ENCODE results near the gene BBS4.
A peak's percentile ranks its signal among the peaks of the same experiment; 100 is the strongest.

Gene BBS4

DNA sequence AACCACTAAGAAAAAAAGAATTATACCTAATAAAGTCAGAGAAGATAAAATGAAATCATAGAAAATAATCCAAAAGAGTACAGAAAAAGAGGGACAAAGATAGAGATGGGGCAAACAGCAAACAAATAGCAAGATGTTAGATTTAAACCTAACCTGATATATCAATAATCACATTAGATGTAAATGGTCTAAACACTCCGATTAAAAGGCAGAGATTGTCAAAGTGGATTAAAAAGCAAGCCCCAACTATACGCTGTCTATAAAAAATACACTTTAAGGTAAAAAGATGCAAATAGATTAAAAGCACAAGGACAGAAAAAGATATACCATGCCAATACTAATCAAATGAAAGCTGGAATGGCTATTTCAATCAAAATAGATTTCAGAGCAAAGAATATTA, 80.8 kb downstream of the BBS4 start:
- DNase-seq: no peak

DNA sequence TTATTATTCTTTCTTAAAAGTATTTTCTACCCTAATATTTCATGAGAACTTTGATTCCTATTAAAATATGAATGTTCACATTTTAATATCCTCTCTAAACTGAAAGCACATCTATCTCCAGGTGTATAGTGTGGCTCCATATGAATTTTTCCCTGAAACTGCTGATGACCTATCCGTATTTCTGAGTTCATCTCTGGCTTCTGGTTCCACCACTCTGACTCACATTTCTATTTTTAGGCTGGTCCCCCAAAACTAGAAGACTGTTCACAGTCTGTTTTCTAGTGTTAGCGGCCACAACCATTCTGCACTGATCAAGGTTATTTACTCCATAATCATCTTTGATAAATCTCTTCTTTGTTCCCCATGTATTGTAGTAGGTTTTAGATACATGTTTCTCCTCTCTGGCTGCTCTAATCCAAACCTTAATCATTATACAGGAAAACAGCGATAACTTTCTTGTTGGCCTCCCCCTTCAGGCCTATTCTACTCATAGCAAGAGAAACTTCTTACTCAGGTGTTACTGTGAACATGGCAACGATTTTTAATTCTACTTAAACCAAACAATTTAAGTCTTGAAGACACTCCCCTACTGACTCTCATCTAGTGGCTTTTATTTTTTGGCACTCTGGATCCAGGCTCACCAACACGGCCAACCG, 84.8 kb downstream of the BBS4 start:
- DNase-seq: peak; percentile 57

- DNase-seq: no peak
Measured at GRCh38 chr15:72771329-72771725, 85.3 kb downstream of the BBS4 start.

GRCh38 chr15:72774696-72775383, 88.8 kb downstream of the BBS4 start:
- DNase-seq: no peak

DNA sequence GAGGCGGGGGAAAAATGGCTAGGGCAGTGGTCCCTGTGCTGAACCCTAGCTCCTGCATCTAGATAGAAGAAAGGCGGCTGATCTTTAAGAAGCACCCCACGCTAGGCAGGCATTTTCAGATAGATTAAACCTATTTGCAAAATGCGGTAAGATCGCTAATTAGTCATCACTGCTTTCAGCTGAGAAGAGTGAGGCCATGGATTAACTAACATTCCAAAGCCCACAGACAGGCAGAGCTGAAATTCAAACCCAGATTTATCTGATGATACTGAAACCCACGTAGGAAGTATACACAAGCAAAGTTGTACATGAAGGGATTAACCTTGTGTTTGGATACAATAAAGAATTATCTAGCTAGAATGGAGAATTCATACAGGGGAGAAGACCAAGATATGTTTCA, 92.8 kb downstream of the BBS4 start:
- no peak for DNase-seq

GRCh38 chr15:72781631-72782030, 95.6 kb downstream of the BBS4 start:
- no peak for DNase-seq

- DNase-seq: no peak
Measured at GRCh38 chr15:72782274-72783003, 96.4 kb downstream of the BBS4 start.

DNA sequence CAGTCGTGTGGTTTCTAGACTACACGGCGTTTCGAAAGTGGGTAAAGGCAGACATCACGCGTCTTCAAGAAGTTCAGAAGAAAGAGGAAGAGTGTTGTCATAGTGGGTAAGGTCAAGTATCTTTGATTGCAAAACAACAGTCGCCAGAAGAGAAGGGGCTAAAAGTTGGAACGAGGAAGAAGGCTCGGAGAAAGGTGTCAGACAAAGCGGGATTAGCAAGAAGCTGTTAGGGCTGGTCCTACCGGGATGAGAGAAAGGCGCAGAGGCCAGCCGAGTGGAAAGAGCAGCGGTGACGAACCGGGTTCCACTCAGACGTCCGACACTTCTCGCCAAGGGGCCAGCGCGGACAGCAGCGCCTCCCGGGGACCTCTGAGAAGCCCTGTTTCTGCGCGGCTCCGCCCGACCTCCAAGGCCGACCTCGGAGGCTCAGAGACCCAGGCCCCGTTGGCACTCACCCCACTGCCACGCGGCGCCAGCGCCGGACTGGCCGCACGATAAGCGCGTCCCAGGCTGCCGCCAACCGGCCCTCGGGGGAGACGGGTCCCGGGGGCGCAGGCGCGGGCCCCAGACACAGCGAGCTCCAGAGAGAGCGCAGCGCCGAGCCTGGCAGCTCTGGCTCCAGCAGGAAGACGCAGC, 97.1 kb downstream of the BBS4 start:
- DNase-seq: peak; percentile 61

DNA sequence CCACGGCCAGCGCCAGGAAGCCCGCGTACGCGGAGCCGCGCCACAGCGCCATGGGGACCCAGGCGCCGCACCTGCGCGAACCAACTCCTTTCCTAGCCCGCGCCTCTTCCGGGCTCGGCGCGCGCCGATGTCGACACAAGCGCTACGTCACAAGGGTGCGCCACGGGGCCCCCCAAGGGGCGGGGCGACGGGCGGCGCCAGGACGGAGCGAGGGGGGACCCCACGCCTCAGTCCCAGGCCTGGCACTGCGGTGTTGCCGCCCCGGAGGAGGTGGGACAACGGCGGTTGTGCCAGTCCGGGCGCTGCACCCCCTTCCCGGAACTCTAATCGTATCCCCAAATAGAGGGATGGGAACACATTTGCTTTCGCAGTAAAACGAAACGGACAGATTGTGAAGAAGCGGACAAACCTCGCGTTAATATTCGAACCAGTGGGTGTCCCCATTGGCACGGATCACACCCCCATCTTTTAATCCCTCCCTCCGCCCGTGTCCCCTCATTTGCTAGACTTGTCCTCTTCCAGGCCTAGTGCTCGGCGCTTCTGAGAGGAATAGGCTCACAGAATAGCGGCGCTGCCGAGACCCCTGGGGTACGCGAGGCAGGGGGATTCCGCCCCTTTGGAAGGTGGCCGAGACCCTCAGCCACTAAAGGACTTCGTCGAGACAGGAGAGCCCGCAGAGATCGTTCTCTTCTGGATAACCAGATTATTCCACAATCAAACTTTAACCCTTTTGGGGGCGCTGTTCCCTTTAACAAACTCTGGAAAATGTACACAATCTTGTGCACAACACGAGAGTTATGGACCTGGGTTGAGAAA, 97.8 kb downstream of the BBS4 start, which contains the start of gene ADPGK:
ADPGK (minus strand) TSS at position 119 of the 816 bp plus-strand sequence; CDS start at position 52, 67 bp downstream.
- peak; percentile 96 for DNase-seq

GRCh38 chr15:72784456-72784876, 98.5 kb downstream of the BBS4 start:
- DNase-seq: no peak

DNA sequence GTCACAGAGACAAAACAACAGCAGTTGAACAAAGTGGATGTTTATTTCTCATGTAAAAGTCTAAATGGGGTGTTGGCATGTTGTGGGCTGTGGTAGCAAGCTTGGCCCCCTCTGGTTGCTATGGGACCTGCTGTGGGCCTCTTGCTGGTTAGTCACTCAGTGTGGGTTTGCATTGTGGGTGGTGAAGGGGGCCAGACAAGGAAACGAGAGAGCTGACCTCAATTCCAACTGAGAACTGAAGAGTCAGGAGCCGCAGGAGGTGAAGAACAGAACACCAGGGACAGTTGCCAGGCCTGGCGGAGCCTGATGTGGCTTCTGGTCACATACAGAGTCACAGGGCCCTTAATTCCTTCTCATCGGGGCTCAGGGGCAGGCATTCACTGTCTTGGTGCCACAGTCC, 99.4 kb downstream of the BBS4 start:
- DNase-seq: peak; percentile 82

DNA sequence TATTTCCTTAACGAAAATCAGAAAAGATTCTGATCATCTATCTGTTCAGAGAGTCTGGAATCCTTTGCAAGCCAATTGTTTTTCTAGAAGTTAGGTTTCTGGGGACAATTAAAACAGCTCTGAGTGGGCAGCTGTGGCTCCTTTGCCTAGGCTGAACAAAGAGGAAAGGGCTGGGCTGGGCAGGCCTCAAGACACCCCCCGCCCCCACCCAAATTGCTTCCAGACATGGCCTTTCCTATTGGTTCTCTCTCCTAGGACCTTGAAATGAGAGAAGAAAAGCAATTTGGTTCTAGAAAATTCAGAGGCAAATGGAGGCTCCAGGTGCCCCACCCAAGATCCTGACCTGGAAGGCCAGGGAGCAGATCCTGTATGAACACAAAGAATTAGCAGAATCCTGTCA, 99.8 kb downstream of the BBS4 start:
- no peak for DNase-seq

- DNase-seq: no peak
Measured at GRCh38 chr15:72786242-72786641, 100.2 kb downstream of the BBS4 start.

GRCh38 chr15:72786676-72787345, 100.8 kb downstream of the BBS4 start:
- peak; percentile 70 for DNase-seq

- no peak for DNase-seq
Measured at GRCh38 chr15:72787526-72787925, 101.5 kb downstream of the BBS4 start.
